IMR-90 (cell line): ENCODE results near the gene MTHFSD.

Experiments
- CEBPB ChIP-seq: IDR thresholded peaks from 2 replicates; pipeline ENCODE4 v1.6.1; 2012; ENCODE audit warnings: low read depth, low read length, improper control_type of control experiment
- CTCF ChIP-seq: conservative IDR thresholded peaks from 2 replicates; pipeline ENCODE4 v1.5.1; 2012; ENCODE audit warnings: mild to moderate bottlenecking, low read depth, low read length, improper control_type of control experiment
- ELK1 ChIP-seq: fragments of 150-350 bp; IDR thresholded peaks from 2 replicates; pipeline ENCODE4 v1.6.1; 2016; ENCODE audit warnings: low read depth, mild to moderate bottlenecking, low read length, moderate library complexity, borderline replicate concordance
- MAFK ChIP-seq: IDR thresholded peaks from 2 replicates; pipeline ENCODE4 v1.6.1; 2012; ENCODE audit warnings: low read depth, low read length, improper control_type of control experiment
- MXI1 ChIP-seq: IDR thresholded peaks from 2 replicates; pipeline ENCODE4 v1.6.1; 2012; ENCODE audit warnings: low read depth, mild to moderate bottlenecking, low read length, moderate library complexity, borderline replicate concordance
- POLR2A ChIP-seq: IDR thresholded peaks from 2 replicates; pipeline ENCODE4 v1.6.1; 2012; ENCODE audit warnings: mild to moderate bottlenecking, low read depth, low read length
- RAD21 ChIP-seq: IDR thresholded peaks from 2 replicates; pipeline ENCODE4 v1.6.1; 2012; ENCODE audit warnings: low read length, improper control_type of control experiment
- RCOR1 ChIP-seq: IDR thresholded peaks from 2 replicates; pipeline ENCODE4 v1.6.1; 2012; ENCODE audit warnings: mild to moderate bottlenecking, low read length, improper control_type of control experiment; ENCODE audit not compliant: insufficient replicate concordance
- SMC3 ChIP-seq: fragments of 150-350 bp; IDR thresholded peaks from 2 replicates; pipeline ENCODE4 v1.6.1; 2016; ENCODE audit warnings: low read depth, mild to moderate bottlenecking, antibody characterized with exemption, low read length, moderate library complexity
- USF2 ChIP-seq: fragments of 150-350 bp; IDR thresholded peaks from 2 replicates; pipeline ENCODE4 v1.6.1; 2017; ENCODE audit warnings: mild to moderate bottlenecking, antibody characterized with exemption, low read length, low read depth

GRCh38 chr16:86517652-86518258, 37.3 kb downstream of the MTHFSD start:
- no peak for TF ChIP-seq MAFK
- peak; percentile 90 for TF ChIP-seq CTCF
- TF ChIP-seq POLR2A, result peak; percentile 78
- TF ChIP-seq SMC3, result peak; percentile 64
- no peak for TF ChIP-seq CEBPB
- peak; percentile 90 for TF ChIP-seq RAD21
- no peak for TF ChIP-seq RCOR1
- peak; percentile 96 for TF ChIP-seq MXI1
- no peak for TF ChIP-seq ELK1
- peak; percentile 80 for TF ChIP-seq USF2
